Measurements from ENCODE around the gene CEACAM19.
A peak's percentile ranks its signal among the peaks of the same experiment; 100 is the strongest.

CEACAM19 gene

GRCh38 chr19:44722131-44723121 lies 51.1 kb downstream of the CEACAM19 start:
- Mint-ChIP-seq H3K4me1 (peaks cover 47% of the 10 kb centered on the region), H3K36me3 (no peaks in the 10 kb centered on the region)
- DNase-seq: no peak

GRCh38 chr19:44723299-44723951 lies 52.1 kb downstream of the CEACAM19 start:
- DNase-seq: no peak
- no peak overlapping the region for H3K27ac Mint-ChIP-seq
- peaks cover 40% of the 10 kb centered on the region for H3K27me3 Mint-ChIP-seq
- H3K4me1 Mint-ChIP-seq: peaks cover 54% of the 10 kb centered on the region
- CTCF ChIA-PET: interaction anchor here (0.7 to 10.5 kb wide), 37 partner anchors 8 to 229 kb away, joined by 3 to 385 read pairs (median 6); partner anchors contain the start of gene NECTIN2
- H3K9me3 Mint-ChIP-seq: no peaks in the 10 kb centered on the region
- H3K36me3 Mint-ChIP-seq: no peaks in the 10 kb centered on the region
- H3K4me3 Mint-ChIP-seq: no peak overlapping the region

More at GRCh38 chr19:44722131-44723121, 51.1 kb downstream of the CEACAM19 start:
- no peak overlapping the region for H3K27ac Mint-ChIP-seq
- peaks cover 45% of the 10 kb centered on the region for H3K27me3 Mint-ChIP-seq
- H3K4me3 Mint-ChIP-seq: no peak overlapping the region
- CTCF ChIA-PET: interaction anchor here (0.7 to 10.5 kb wide), 20 partner anchors 9 to 198 kb away, joined by 3 to 385 read pairs (median 6); partner anchors contain the start of gene NECTIN2
- H3K9me3 Mint-ChIP-seq: no peaks in the 10 kb centered on the region

DNA sequence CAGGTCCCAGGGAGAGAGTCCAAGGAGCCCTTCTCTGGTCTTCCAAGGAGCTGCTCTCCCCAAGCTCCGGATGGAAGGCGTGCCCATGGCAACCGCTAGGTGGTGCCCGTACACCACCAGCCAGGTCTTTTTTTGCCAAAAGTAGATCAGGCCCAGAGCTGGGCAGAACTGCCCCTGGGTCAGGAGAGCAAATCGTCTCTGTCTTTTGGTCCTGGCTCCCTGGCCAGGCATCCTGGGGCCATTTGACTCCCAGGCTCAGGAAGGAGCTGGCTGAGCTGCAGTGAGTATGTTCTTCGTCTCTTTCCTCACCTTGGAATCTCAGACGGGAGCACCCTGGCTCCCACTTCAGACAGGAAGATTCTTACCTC lies 52.7 kb downstream of the CEACAM19 start:
- Mint-ChIP-seq H3K4me3 (no peak overlapping the region), H3K27me3 (peaks cover 35% of the 10 kb centered on the region), H3K9me3 (no peaks in the 10 kb centered on the region), H3K27ac (peak overlapping the region; percentile 21), H3K36me3 (no peaks in the 10 kb centered on the region), H3K4me1 (peaks cover 56% of the 10 kb centered on the region)
- CTCF ChIA-PET: interaction anchor here (0.7 to 10.5 kb wide), 36 partner anchors 9 to 228 kb away, joined by 3 to 385 read pairs (median 6); partner anchors contain the start of gene NECTIN2
- peak; percentile 86 for DNase-seq

DNA sequence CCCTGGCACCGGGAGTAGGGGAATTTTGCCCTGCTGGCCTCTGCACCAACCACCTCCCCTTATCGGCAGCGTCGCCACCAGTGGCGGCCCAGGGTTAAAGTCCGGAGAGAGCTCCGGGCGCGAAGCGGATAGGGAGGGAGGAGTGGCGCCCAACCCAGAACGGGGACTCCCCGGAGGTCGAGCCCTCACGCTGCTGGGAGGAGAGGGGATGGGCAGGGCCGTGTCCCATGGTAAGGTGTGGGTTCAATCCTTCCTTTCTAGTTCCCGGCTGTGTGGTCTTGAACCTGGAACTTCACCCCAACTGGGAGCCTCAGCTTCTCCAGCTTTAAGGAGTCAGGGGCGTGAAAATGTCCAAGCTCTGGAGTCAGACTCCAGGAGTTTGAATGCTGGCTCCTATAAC lies 54.0 kb downstream of the CEACAM19 start:
- DNase-seq: no peak
- CTCF ChIA-PET: interaction anchor here (1.0 to 10.5 kb wide), 10 partner anchors 13 to 400 kb away, joined by 3 to 385 read pairs (median 10); partner anchors contain the start of gene NECTIN2
- Mint-ChIP-seq H3K27ac (peak overlapping the region; percentile 24), H3K27me3 (peaks cover 36% of the 10 kb centered on the region), H3K36me3 (no peaks in the 10 kb centered on the region), H3K9me3 (no peaks in the 10 kb centered on the region), H3K4me3 (no peak overlapping the region), H3K4me1 (peaks cover 56% of the 10 kb centered on the region)

GRCh38 chr19:44725684-44726083 lies 54.4 kb downstream of the CEACAM19 start:
- Mint-ChIP-seq H3K27ac (no peak overlapping the region), H3K4me1 (peaks cover 56% of the 10 kb centered on the region), H3K9me3 (no peaks in the 10 kb centered on the region), H3K4me3 (no peak overlapping the region), H3K36me3 (no peaks in the 10 kb centered on the region), H3K27me3 (peaks cover 36% of the 10 kb centered on the region)
- CTCF ChIA-PET: interaction anchor here (0.7 to 10.5 kb wide), 7 partner anchors 18 to 400 kb away, joined by 3 to 385 read pairs (median 9); partner anchors contain the start of gene NECTIN2
- no peak for DNase-seq

DNA sequence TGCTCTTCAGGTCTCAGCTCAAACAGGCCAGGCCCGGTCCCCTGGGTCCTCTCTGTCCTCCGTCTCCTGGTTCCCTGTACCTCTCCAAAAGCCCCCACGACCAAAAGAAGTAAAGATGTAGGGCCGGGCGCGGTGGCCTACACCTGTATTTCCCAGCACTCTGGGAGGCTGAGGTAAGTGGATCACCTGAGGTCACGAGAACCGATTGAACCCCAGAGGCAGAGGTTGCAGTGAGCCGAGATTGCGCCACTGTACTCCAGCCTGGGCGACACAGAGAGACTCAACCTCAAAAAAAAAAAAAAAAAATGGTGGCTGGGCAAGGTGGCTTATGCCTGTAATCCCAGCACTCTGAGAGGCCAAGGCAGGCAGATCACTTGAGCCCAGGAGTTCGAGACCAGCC lies 55.2 kb downstream of the CEACAM19 start:
- Mint-ChIP-seq H3K36me3 (no peaks in the 10 kb centered on the region), H3K4me1 (peaks cover 56% of the 10 kb centered on the region), H3K27me3 (peaks cover 36% of the 10 kb centered on the region), H3K27ac (no peak overlapping the region), H3K4me3 (no peak overlapping the region), H3K9me3 (no peaks in the 10 kb centered on the region)
- no peak for DNase-seq
- CTCF ChIA-PET: interaction anchor here (0.6 to 10.5 kb wide), 2 partner anchors 42 to 54 kb away, joined by 3 to 385 read pairs; no protein-coding TSS in a partner anchor

- peak overlapping the region; percentile 17 for H3K27ac Mint-ChIP-seq
- H3K36me3 Mint-ChIP-seq: no peaks in the 10 kb centered on the region
- H3K4me1 Mint-ChIP-seq: peaks cover 39% of the 10 kb centered on the region
- no peak overlapping the region for H3K4me3 Mint-ChIP-seq
- H3K27me3 Mint-ChIP-seq: peaks cover 23% of the 10 kb centered on the region
- H3K9me3 Mint-ChIP-seq: no peaks in the 10 kb centered on the region
- DNase-seq: no peak
- CTCF ChIA-PET: interaction anchor here (0.9 to 10.5 kb wide), 4 partner anchors 21 to 40 kb away, joined by 3 to 385 read pairs (median 4); no protein-coding TSS in a partner anchor
Observed at GRCh38 chr19:44728178-44728577, 56.9 kb downstream of the CEACAM19 start.

GRCh38 chr19:44729516-44730033 lies 58.3 kb downstream of the CEACAM19 start:
- no peak overlapping the region for H3K4me3 Mint-ChIP-seq
- CTCF ChIA-PET: interaction anchor here (1.7 to 10.5 kb wide), 2 partner anchors 10 to 39 kb away, joined by 3 to 385 read pairs; no protein-coding TSS in a partner anchor
- H3K27ac Mint-ChIP-seq: no peak overlapping the region
- no peak for DNase-seq
- H3K4me1 Mint-ChIP-seq: peaks cover 25% of the 10 kb centered on the region
- H3K9me3 Mint-ChIP-seq: peaks cover 4% of the 10 kb centered on the region
- no peaks in the 10 kb centered on the region for H3K36me3 Mint-ChIP-seq
- H3K27me3 Mint-ChIP-seq: peaks cover 15% of the 10 kb centered on the region

DNA sequence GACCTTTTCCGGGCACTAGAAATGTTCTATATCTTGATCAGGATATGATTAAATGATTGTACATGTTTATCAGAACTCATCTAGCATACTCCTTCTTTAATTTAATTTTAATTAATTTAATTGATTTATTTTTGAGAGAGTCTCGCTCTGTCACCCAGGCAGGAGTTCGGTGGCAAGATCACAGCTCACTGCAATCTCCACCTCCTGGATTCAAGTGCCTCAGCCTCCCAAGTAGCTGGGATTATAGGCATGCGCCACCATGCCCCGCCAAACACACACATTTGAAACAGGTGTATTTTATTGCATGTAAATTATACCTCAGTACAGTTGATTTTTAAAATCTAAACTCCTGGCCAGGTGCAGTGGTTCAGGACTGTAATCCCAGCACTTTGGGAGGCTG lies 59.8 kb downstream of the CEACAM19 start:
- Mint-ChIP-seq H3K36me3 (no peaks in the 10 kb centered on the region), H3K4me1 (peaks cover 13% of the 10 kb centered on the region), H3K9me3 (peaks cover 4% of the 10 kb centered on the region), H3K27me3 (peaks cover 15% of the 10 kb centered on the region), H3K27ac (peak overlapping the region; percentile 70), H3K4me3 (no peak overlapping the region)
- CTCF ChIA-PET: interaction anchor here (0.8 kb wide), 1 partner anchor 9 kb away, joined by 3 read pairs; no protein-coding TSS in a partner anchor
- DNase-seq: no peak

DNA sequence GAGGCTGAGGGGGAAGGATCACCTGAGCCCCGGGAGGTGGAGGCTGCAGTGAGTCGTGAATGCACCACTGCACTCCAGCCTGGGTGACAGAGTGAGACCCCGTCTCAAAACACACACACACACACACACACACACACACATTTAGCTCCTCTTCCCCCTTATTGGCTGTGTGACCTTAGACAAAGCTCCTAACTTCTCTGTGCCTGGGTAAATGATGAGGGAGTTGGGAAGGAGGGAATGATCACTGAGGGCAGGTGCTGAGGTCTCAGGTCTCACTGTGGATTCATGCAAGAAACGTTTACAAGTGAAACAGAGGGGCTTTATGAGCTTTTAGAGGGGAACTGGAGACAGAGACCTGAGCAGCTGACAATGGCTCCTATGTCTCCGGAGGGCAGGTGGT lies 60.3 kb downstream of the CEACAM19 start:
- H3K4me3 Mint-ChIP-seq: no peak overlapping the region
- CTCF ChIA-PET: interaction anchor here (0.8 to 1.6 kb wide), 2 partner anchors 8 to 9 kb away, joined by 3 to 7 read pairs; no protein-coding TSS in a partner anchor
- H3K36me3 Mint-ChIP-seq: no peaks in the 10 kb centered on the region
- no peak for DNase-seq
- H3K27ac Mint-ChIP-seq: no peak overlapping the region
- peaks cover 21% of the 10 kb centered on the region for H3K27me3 Mint-ChIP-seq
- H3K4me1 Mint-ChIP-seq: peaks cover 10% of the 10 kb centered on the region
- H3K9me3 Mint-ChIP-seq: peaks cover 4% of the 10 kb centered on the region

DNA sequence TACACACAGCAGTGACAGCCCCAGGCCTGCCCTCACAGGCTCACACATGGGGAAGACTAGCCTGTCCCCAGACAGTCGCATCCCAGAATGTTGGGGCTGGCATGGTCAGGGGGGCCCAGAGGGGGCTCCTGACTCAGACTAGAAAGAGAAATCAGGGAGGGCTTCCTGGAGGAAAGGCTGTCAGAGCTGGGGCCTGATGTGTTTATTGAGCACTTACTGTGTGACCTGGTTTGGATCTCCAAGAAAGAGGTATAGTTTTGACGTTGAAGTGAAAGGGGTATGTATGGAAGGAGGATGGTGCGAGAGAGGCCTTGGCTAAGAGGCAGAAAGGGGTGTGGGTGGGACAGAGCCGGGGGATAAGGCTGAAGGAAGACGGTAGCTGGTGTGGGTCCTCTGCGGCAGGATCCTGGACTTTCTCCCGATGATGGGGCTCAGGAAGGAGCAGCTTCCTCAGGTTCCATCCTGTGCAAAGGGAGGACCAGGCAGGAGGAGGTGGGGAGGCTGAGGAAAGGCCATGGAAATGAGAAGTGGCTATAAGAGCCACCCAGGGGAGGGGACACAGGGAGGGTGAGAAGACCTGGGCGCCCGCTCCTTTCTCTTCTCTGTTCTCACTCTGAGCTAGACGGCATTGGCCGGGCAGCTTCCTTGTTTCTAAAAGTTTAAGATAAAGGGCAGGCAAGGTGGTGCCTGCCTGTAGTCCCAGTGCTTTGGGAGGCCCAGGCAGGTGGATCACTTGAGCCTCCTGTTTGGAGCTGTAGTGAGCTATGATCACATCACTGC lies 61.1 kb downstream of the CEACAM19 start:
- peak overlapping the region; percentile 9 for H3K27ac Mint-ChIP-seq
- H3K4me3 Mint-ChIP-seq: no peak overlapping the region
- H3K4me1 Mint-ChIP-seq: peaks cover 10% of the 10 kb centered on the region
- H3K27me3 Mint-ChIP-seq: peaks cover 29% of the 10 kb centered on the region
- no peak for DNase-seq
- no peaks in the 10 kb centered on the region for H3K36me3 Mint-ChIP-seq
- CTCF ChIA-PET: interaction anchor here (1.5 to 1.6 kb wide), 2 partner anchors 9 to 43 kb away, joined by 4 to 7 read pairs; no protein-coding TSS in a partner anchor
- H3K9me3 Mint-ChIP-seq: peaks cover 4% of the 10 kb centered on the region
